ENCODE results near the gene BCLAF1. TPM values are rescaled to one million over a fixed set of nuclear protein-coding genes. Genes with fewer than 3 reads are reported as not detected.
A peak's percentile ranks its signal among the peaks of the same experiment; 100 is the strongest.

The BCLAF1 gene
- total and polyA plus RNA-seq, 2 of the 8 experiments (the other 6 are each of a cell fraction or from before 2014, with no cell fraction given): 30.5 to 230 TPM

GRCh38 chr6:136335736-136336363 is 46.2 kb upstream of the BCLAF1 start:
- Histone ChIP-seq H2AK5ac (ENCODE audit: low read depth, low read length) (peak overlapping the region; percentile 19; the same call in 1 of the 2 replicates), H3K4ac (replicated peaks; ENCODE audit: insufficient read length, low read depth, low read length) (no peak overlapping the region), H2BK5ac (ENCODE audit: low read depth, low read length) (no peak overlapping the region), H3K79me1 (ENCODE audit: low read depth, low read length) (no peaks in the 10 kb centered on the region), H3K14ac (ENCODE audit: insufficient read length) (no peak overlapping the region), H4K5ac (ENCODE audit: insufficient read length, low read depth, low read length) (no peak overlapping the region), H3K36me3 (ENCODE audit: control insufficient read depth in 2 of 4, insufficient read depth in 4 of 4, low read length in 3 of 4) (no peaks in the 10 kb centered on the region), H4K91ac (replicated peaks; ENCODE audit: insufficient read length, low read length) (no peak overlapping the region), H2BK12ac (ENCODE audit: low read depth, low read length) (no peak overlapping the region), H2BK120ac (replicated peaks; ENCODE audit: low read depth, low read length) (no peak overlapping the region), H3K79me2 (ENCODE audit: control insufficient read depth in 1 of 2, insufficient read depth in 2 of 2, low read length in 2 of 2) (no peaks in the 10 kb centered on the region), H3K4me3 (ENCODE audit: extremely low read depth in 1 of 4, insufficient read depth in 2 of 4, low read depth in 3 of 4, low read length in 4 of 4) (no peak overlapping the region), H3K4me1 (replicated peaks in 1 of 4; ENCODE audit: control insufficient read depth in 3 of 4, insufficient read depth in 4 of 4, low read length in 3 of 4) (no peaks in the 10 kb centered on the region; a peak in 1 of 7 replicates), H4K20me1 (replicated peaks in 1 of 2; ENCODE audit: control insufficient read depth in 1 of 2, insufficient read depth in 2 of 2, low read length in 2 of 2) (no peaks in the 10 kb centered on the region), H3K27ac (ENCODE audit: low read depth, low read length) (no peak overlapping the region), H3K9me3 (ENCODE audit: insufficient read depth in 2 of 2, low read depth in 1 of 2, low read length in 1 of 2) (no peaks in the 10 kb centered on the region), H3K27me3 (replicated peaks in 1 of 4; ENCODE audit: control insufficient read depth in 3 of 4, extremely low read depth in 1 of 4, insufficient read depth in 3 of 4, low read length in 3 of 4) (no peaks in the 10 kb centered on the region; a peak in 1 of 7 replicates), H3K4me2 (ENCODE audit: insufficient read depth in 1 of 2, low read depth in 2 of 2, low read length in 2 of 2) (no peak overlapping the region), H3K23me2 (ENCODE audit: low read depth, low read length) (no peaks in the 10 kb centered on the region), H4K8ac (ENCODE audit: extremely low read depth, insufficient read depth, low read length) (no peak overlapping the region), H3K56ac (replicated peaks; ENCODE audit: insufficient read length, low read depth, low read length) (no peak overlapping the region), H3K23ac (ENCODE audit: insufficient read length) (no peak overlapping the region), H2BK15ac (ENCODE audit: low read length) (no peak overlapping the region), H2BK20ac (ENCODE audit: low read length) (no peak overlapping the region), H3K9ac (replicated peaks in 1 of 4; ENCODE audit: extremely low read depth in 1 of 4, low read depth in 3 of 4, low read length in 3 of 4) (no peak overlapping the region), H3K18ac (ENCODE audit: extremely low read depth, low read length) (no peak overlapping the region), H2AFZ (ENCODE audit: low read length) (no peak overlapping the region)
- DNase-seq (ENCODE audit: low read depth in 1 of 2, low spot score in 2 of 2) (no peak), FAIRE-seq (no peak)
- POLR2A ChIA-PET (ENCODE audit: partially characterized antibody): interaction anchor here (1.0 to 2.6 kb wide), 4 partner anchors 9 to 48 kb away, joined by 3 to 10 read pairs (median 4); partner anchors contain the start of gene BCLAF1
- TF ChIP-seq CHD2 (IDR thresholded peaks at IDR 0.05; ENCODE audit: low read length): no peak
- no peak for TF ChIP-seq MAFK (IDR thresholded peaks at IDR 0.05; ENCODE audit: low read depth, low read length)
- TF ChIP-seq JUN (IDR thresholded peaks at IDR 0.05; ENCODE audit: low read depth, low read length): no peak
- no peak for TF ChIP-seq SP1 (IDR thresholded peaks at IDR 0.05; ENCODE audit: low read depth, low read length)
- TF ChIP-seq TCF12 (IDR thresholded peaks at IDR 0.05; ENCODE audit: low read depth, low read length): no peak
- TF ChIP-seq CREB1 (IDR thresholded peaks at IDR 0.05): no peak
- TF ChIP-seq RFX5 (IDR thresholded peaks at IDR 0.05; ENCODE audit: borderline replicate concordance, low read depth, low read length): no peak
- TF ChIP-seq TAF1 (IDR thresholded peaks at IDR 0.05; ENCODE audit: low read depth, low read length): no peak
- no peak for TF ChIP-seq KDM1A (IDR thresholded peaks at IDR 0.05; ENCODE audit: borderline replicate concordance, low read length)
- no peak for TF ChIP-seq SP4 (IDR thresholded peaks at IDR 0.05; ENCODE audit: low read length)
- no peak for TF ChIP-seq GTF2F1 (IDR thresholded peaks at IDR 0.05; ENCODE audit: borderline replicate concordance, low read depth, low read length)
- TF ChIP-seq E2F6 (IDR thresholded peaks at IDR 0.05): no peak
- no peak for TF ChIP-seq SUZ12 (IDR thresholded peaks at IDR 0.05; ENCODE audit: low read length)
- TF ChIP-seq EZH2 (IDR thresholded peaks at IDR 0.05; ENCODE audit: low read depth, low read length, severe bottlenecking): no peak
- WGBS, 2 experiments (ENCODE audit: extremely low coverage in 1 of 2, insufficient coverage in 1 of 2, insufficient read length in 1 of 2, insufficient replicate concordance in 2 of 2, low coverage in 1 of 2, low lambda C conversion rate in 2 of 2, missing lambda C conversion rate in 1 of 2): 89% methylated on average over 12 of the region's 12 CpGs; no CpG with 5 or more reads in 1 of the 2 experiments
- CTCF ChIA-PET (ENCODE audit: partially characterized antibody): interaction anchor here (0.6 to 2.8 kb wide), 11 partner anchors 8 to 225 kb away, joined by 3 to 9 read pairs (median 3); no protein-coding TSS in a partner anchor

Data from H1 (cell line).